Neutrophil (primary cell): ENCODE data around the gene SLC9A5.

ENCODE experiments used
- H3K27ac ChIP-seq: fragments of 200-600 bp; sonication (generic); 2 replicates; pipeline ENCODE4 v1.5.1; 2016; ENCODE audit warnings: mild to moderate bottlenecking, moderate library complexity
- H3K27me3 ChIP-seq: fragments of 200-600 bp; sonication (generic); 2 replicates; pipeline ENCODE4 v1.6.0; 2016; ENCODE audit warnings: mild to moderate bottlenecking
- H3K36me3 ChIP-seq: fragments of 200-600 bp; sonication (generic); 2 replicates; pipeline ENCODE4 v1.5.1; 2017
- H3K4me1 ChIP-seq, 2 experiments: fragments of 200-600 bp in 1 of 2; sonication (generic) in 1 of 2; 1 replicate in 1 of 2; 2 replicates in 1 of 2; pipeline versions ENCODE4 v1.5.1 to v1.6.1; 2013 to 2016; ENCODE audit warnings: low read depth in 1 of 2, low read length in 1 of 2, mild to moderate bottlenecking in 1 of 2, moderate library complexity in 1 of 2; ENCODE audit not compliant: control insufficient read depth in 1 of 2, insufficient read depth in 1 of 2
- H3K4me3 ChIP-seq, 2 experiments: fragments of 200-600 bp in 1 of 2; sonication (generic) in 1 of 2; 1 replicate in 1 of 2; 2 replicates in 1 of 2; pipeline ENCODE4 v1.5.1; 2013 to 2016; ENCODE audit warnings: low read depth in 1 of 2, low read length in 1 of 2, mild to moderate bottlenecking in 1 of 2, moderate library complexity in 1 of 2
- H3K9me3 ChIP-seq: fragments of 200-600 bp; sonication (generic); 2 replicates; pipeline ENCODE4 v1.5.1; 2016
- CTCF ChIP-seq: fragments of 200-600 bp; sonication (generic); IDR thresholded peaks from 2 replicates; pipeline ENCODE4 v1.5.1; 2016; ENCODE audit warnings: antibody characterized with exemption

The SLC9A5 gene

GRCh38 chr16:67245186-67245585 is 3.6 kb upstream of the SLC9A5 start:
- H3K27me3 ChIP-seq, result peaks cover 27% of the 10 kb centered on the region
- no peaks in the 10 kb centered on the region for H3K36me3 ChIP-seq
- peak overlapping the region; percentile 99 for H3K27ac ChIP-seq
- H3K4me3 ChIP-seq, result peak overlapping the region; percentile 82 to 88
- no peaks in the 10 kb centered on the region for H3K9me3 ChIP-seq
- no peak for TF ChIP-seq CTCF
- peaks cover 53 to 63% of the 10 kb centered on the region in 2 experiments for H3K4me1 ChIP-seq

GRCh38 chr16:67245674-67246080 is 3.1 kb upstream of the SLC9A5 start:
- peak overlapping the region; percentile 82 to 88 for H3K4me3 ChIP-seq
- peak overlapping the region; percentile 99 for H3K27ac ChIP-seq
- H3K36me3 ChIP-seq, result no peaks in the 10 kb centered on the region
- H3K27me3 ChIP-seq, result peaks cover 32% of the 10 kb centered on the region
- no peaks in the 10 kb centered on the region for H3K9me3 ChIP-seq
- H3K4me1 ChIP-seq, result peaks cover 53 to 63% of the 10 kb centered on the region in 2 experiments
- TF ChIP-seq CTCF, result no peak

- Histone ChIP-seq H3K36me3 (no peaks in the 10 kb centered on the region), H3K9me3 (no peaks in the 10 kb centered on the region), H3K27ac (peak overlapping the region; percentile 99), H3K27me3 (peaks cover 37% of the 10 kb centered on the region), H3K4me1 (peaks cover 53 to 63% of the 10 kb centered on the region in 2 experiments), H3K4me3 (peak overlapping the region; percentile 82 to 88)
- peak; percentile 16 for TF ChIP-seq CTCF
Measured at GRCh38 chr16:67246081-67246755, 2.6 kb upstream of the SLC9A5 start.

- Histone ChIP-seq H3K4me3 (peak overlapping the region; percentile 82 to 88), H3K36me3 (no peaks in the 10 kb centered on the region), H3K9me3 (no peaks in the 10 kb centered on the region), H3K27ac (peak overlapping the region; percentile 99), H3K27me3 (peaks cover 43% of the 10 kb centered on the region), H3K4me1 (peaks cover 53 to 63% of the 10 kb centered on the region in 2 experiments)
- TF ChIP-seq CTCF, result no peak
Measured at GRCh38 chr16:67246756-67247191, 2.0 kb upstream of the SLC9A5 start.

- H3K4me3 ChIP-seq, result peak within 1 kb of the TSS; percentile 82 to 88
- no peaks in the 10 kb centered on the region for H3K36me3 ChIP-seq
- peaks cover 45% of the 10 kb centered on the region for H3K27me3 ChIP-seq
- TF ChIP-seq CTCF, result peak; percentile 57
- no peaks in the 10 kb centered on the region for H3K9me3 ChIP-seq
- peak within 1 kb of the TSS; percentile 99 for H3K27ac ChIP-seq
- H3K4me1 ChIP-seq, result peaks cover 51 to 63% of the 10 kb centered on the region in 2 experiments
Measured at GRCh38 chr16:67247192-67248072, 1.3 kb upstream of the SLC9A5 start, which contains the start of gene FHOD1. FHOD1 (minus strand) TSS chr16:67247481; CDS start chr16:67247410, 71 bp downstream.
